Measurements from ENCODE around the gene PLAC8. TPM values are rescaled to one million over a fixed set of nuclear protein-coding genes. Genes with fewer than 3 reads are reported as not detected.

PLAC8 gene, protein sequence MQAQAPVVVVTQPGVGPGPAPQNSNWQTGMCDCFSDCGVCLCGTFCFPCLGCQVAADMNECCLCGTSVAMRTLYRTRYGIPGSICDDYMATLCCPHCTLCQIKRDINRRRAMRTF
- total RNA-seq: 1 to 10 TPM in 3 of 4 donors, not detected in 1; 1.3 to 3.9 (median 1.5) TPM

GRCh38 chr4:83114576-83114975, at the start of gene PLAC8:
PLAC8 (minus strand) TSS chr4:83114729; CDS start chr4:83107921, 6,808 bp downstream.
- TF ChIP-seq CTCF (IDR thresholded peaks at IDR 0.05; ENCODE audit: low read depth): no peak

- TF ChIP-seq CTCF (IDR thresholded peaks at IDR 0.05; ENCODE audit: low read depth): no peak
Observed at GRCh38 chr4:83153417-83153816, 38.9 kb upstream of the PLAC8 start.

GRCh38 chr4:83152746-83153145, 38.2 kb upstream of the PLAC8 start:
- TF ChIP-seq CTCF (IDR thresholded peaks at IDR 0.05; ENCODE audit: low read depth): no peak

DNA sequence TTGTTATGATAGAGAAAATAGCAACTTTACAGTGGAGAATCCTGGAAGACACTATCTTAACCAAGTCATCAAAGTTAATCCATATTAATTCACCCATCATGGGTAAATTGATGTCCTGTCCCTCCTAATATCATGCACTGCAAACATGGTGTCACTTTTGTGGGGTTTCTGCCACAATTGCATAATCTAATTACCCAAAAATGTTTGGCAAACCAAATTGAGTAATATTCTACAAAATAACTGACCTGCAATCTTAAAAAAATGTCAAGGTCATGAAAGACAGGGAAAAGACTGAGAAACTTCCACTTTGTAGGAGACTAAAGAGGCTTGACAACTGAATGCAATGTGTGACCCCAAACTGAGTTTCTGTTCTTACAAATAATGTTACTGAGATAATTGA, 37.1 kb upstream of the PLAC8 start:
- no peak for TF ChIP-seq CTCF (IDR thresholded peaks at IDR 0.05; ENCODE audit: low read depth)

DNA sequence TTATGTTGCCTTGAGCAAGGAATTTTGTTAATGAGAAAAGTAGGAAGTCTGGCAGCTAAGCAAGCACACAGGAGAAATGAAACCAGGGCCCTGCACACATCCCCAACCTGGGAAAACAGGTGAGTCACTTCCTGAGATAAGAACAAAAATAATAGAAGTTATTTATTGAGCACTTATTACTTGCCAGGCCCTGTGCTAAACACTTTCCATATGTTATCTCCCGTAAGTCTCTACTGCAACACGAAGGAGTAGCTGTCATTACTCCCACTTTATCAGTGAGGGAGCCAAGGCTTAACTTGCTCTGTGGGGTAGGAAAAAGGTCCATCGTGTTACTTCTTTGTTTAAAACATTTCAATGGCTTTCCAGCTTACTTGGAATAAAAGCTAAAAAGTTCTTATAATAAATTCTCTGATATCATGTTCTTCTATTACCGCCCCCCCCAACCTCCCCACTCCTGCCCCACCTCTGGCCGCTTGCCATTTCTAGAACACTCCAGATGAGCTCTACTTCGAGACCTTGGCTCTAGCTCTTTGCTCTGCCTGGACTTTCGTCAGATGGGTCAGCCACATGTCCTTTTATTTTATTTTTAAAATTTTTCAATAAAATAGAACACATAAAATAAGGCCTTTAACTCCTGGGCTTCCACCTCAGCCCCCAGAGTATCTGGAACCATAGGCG, 36.3 kb upstream of the PLAC8 start:
- no peak for TF ChIP-seq CTCF (IDR thresholded peaks at IDR 0.05; ENCODE audit: low read depth)

- TF ChIP-seq CTCF (IDR thresholded peaks at IDR 0.05; ENCODE audit: low read depth): no peak
Observed at GRCh38 chr4:83149865-83150652, 35.5 kb upstream of the PLAC8 start.

DNA sequence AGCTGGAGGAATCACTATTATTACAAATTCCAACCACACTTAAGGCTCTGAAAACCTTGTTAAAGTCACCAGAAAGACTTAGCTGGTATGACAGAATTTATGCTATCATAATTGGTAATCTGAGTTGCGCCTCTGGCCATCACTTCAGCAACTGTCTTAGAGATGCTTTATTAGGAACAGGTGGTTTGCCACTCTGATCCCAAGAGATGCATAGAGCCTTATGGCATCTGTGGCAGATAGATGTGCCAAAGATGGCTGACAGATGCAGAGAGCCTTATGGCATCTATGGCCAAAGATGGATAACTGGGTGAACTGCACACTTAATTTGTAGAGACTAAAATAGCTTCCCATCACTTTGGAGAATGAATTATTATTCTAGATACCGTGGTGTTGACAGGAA, 32.3 kb upstream of the PLAC8 start:
- no peak for TF ChIP-seq CTCF (IDR thresholded peaks at IDR 0.05; ENCODE audit: low read depth)
